Mammary epithelial cell (primary cell): ENCODE measurements around the gene SLC8A2.

Experiments
- EZH2 ChIP-seq: IDR thresholded peaks from 2 replicates; pipeline ENCODE4 v1.6.1; 2012; ENCODE audit warnings: low read length, inconsistent platforms, borderline replicate concordance
- TF ChIP-seq, protein P1 (sequence below), 2 donors: IDR thresholded peaks in 1 of 2; conservative IDR thresholded peaks in 1 of 2; 2 replicates each; pipeline ENCODE4 v1.5.1; 2011 to 2012; ENCODE audit warnings: inconsistent platforms in 2 of 2, low read length in 2 of 2, mild to moderate bottlenecking in 2 of 2, control low read depth in 1 of 2, low read depth in 1 of 2; ENCODE audit not compliant: insufficient read depth in 1 of 2; ENCODE audit errors: extremely low read depth in 1 of 2

DNA sequence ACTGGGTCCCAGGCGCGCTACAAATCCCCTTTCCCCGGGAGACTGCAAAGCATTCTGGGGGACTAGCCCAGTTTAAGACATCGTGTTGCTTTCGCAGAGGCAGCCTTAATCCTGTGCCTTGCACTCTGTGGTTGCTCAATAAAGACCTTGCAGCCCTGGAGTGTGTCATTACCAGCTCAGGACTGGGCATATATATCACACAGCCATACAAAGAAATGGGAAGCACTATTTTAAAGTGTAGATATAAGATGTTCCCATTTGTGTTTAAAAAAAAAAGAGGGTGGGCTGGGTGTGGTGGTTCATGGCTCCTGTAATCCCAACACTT is 32.1 kb upstream of the SLC8A2 start:
- TF ChIP-seq, protein P1, sequence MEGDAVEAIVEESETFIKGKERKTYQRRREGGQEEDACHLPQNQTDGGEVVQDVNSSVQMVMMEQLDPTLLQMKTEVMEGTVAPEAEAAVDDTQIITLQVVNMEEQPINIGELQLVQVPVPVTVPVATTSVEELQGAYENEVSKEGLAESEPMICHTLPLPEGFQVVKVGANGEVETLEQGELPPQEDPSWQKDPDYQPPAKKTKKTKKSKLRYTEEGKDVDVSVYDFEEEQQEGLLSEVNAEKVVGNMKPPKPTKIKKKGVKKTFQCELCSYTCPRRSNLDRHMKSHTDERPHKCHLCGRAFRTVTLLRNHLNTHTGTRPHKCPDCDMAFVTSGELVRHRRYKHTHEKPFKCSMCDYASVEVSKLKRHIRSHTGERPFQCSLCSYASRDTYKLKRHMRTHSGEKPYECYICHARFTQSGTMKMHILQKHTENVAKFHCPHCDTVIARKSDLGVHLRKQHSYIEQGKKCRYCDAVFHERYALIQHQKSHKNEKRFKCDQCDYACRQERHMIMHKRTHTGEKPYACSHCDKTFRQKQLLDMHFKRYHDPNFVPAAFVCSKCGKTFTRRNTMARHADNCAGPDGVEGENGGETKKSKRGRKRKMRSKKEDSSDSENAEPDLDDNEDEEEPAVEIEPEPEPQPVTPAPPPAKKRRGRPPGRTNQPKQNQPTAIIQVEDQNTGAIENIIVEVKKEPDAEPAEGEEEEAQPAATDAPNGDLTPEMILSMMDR (conservative IDR thresholded peaks at IDR 0.05 in 1 of 2, IDR thresholded peaks at IDR 0.05 in 1 of 2; ENCODE audit: extremely low read depth in 1 of 2, insufficient read depth in 1 of 2, low read depth in 1 of 2, low read length in 2 of 2) = no peak
- no peak for TF ChIP-seq EZH2
